Dedifferentiated amniotic fluid mesenchymal stem cell (primary cell): Measurements from ENCODE around the gene MEGF8.

Experiments
- DNase-seq: peaks from one replicate; pipeline ENCODE4 v3.0.0-alpha.2; 2016; ENCODE audit errors: extremely low spot score

The MEGF8 gene

DNA sequence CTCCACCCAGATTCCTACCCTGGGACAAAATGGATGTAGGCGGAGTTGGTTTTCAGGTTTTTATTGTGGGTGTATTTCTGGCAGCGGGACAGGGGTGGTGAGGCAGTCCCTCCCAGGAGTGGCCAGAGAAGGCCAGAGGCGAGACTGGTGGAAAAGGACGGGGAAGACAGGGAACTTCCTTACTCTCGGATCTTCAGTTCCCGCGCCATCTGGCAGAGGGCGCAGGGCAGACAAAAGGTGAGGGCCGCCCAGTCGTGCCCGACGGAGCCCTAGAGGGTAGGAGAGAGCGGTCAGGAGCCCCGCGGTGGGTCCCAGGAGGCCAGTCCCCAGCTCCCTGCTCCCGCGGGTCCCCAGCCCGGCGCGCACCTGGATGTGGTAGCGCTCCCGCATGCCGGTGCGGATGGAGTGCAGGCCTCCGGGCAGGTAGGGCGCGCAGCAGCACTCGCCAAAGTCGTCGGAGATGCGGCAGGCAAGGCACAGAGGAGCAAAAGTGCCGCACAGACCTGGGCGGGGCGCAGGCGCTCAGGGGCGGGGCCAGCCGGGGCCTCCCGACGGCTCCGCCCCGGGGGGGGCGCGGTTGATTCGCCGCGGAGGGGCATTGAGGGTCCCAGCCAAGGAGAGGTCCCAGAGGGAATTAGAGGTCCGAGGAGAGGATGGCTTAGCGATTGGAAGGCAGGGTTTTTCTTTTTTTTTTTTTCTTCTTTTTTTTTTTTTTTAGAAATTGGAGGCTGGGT lies 61.7 kb downstream of the MEGF8 start:
- no peak for DNase-seq

DNA sequence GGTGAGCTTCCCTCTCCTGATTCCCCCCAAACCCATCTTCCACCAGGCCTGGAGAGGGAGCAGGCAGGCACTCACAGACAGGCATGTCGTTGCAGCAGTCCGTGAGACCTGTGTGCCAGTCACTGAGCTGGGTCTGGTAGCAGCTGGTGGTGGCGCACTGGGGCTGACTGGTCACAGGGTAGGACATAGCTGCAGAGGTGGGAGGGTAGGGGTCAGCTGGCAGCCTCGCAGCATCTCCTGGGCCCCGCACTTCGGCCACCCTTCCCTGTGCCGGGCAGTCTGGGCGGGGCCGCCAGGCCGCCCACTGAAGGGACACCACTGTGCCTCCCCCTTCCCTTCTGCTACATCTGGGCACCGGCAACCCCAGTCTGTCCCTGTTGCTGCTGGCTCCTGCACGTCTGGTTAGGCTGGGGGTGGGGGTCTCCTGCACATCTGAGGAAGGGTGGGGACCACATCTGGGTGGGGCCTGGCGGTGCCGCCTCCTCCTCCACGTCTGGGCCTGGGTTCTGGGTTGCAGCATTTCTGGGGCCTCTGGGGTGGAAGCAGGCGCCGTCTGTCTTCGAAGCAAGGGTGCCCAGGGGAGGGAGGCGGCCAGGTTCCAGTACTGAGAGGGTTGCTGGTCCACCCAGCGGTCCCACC lies 63.5 kb downstream of the MEGF8 start:
- no peak for DNase-seq

DNA sequence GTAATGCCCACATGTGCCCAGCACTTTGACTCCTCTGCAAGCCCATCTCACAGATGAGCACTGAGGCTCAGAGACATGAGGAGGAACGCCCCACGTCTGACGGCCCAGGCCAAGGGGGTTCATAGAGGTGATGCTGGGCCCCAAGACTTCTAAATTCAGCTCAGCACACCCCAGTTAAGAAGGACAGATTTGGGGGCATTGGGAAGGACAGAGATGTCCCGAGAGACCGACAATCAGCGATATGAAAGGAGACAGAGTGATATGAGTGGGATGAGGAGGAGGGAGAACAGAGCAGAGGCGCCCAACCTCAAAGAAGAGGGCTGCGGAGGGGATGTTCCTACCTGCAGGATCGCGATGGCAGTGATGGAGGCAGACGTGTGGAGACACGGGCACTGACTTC lies 64.5 kb downstream of the MEGF8 start, which contains the start of gene CNFN:
Gene CNFN (minus strand): TSS at position 399 of the 400 bp plus-strand sequence. CDS start 1,260 bp downstream, outside the sequence.
- DNase-seq = no peak

DNA sequence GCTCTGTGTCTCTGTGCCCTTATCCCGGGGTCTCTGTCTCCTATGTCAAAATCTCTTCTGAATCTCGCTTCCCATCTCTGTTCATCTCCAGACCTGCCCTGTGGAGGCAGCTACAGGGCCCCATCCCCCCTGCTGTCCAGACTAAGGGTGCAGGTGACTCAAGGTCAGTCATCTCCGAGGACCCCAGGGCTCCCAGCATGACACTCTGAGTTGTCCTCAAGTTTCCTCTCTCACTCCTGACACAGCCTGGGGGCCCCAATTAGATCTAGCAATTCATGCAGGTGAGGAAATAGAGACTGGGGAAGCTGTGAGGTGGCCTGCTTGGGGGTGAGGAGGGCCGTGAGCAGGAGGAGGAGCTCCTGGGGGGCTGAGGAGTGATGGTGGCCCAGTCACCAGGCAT lies 66.7 kb downstream of the MEGF8 start:
- DNase-seq = no peak

DNA sequence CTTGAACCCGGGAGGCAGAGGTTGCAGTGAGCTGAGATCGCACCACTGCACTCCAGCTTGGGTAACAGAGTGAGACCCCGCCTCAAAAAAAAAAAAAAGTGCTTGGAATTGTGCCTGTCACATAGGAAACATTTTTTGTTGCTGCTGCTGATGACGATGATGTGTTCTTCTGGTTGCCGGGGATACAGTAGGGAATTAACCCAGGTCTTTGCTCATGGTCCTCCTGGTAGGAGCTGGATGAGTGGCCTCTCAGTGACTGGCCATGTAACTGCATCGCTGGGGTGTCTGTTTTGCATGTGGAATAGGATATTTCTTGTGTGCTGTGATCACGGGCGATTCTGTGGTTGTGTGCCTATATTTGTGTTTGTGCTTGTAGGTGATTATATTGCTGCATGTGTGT lies 69.3 kb downstream of the MEGF8 start:
- no peak for DNase-seq

DNA sequence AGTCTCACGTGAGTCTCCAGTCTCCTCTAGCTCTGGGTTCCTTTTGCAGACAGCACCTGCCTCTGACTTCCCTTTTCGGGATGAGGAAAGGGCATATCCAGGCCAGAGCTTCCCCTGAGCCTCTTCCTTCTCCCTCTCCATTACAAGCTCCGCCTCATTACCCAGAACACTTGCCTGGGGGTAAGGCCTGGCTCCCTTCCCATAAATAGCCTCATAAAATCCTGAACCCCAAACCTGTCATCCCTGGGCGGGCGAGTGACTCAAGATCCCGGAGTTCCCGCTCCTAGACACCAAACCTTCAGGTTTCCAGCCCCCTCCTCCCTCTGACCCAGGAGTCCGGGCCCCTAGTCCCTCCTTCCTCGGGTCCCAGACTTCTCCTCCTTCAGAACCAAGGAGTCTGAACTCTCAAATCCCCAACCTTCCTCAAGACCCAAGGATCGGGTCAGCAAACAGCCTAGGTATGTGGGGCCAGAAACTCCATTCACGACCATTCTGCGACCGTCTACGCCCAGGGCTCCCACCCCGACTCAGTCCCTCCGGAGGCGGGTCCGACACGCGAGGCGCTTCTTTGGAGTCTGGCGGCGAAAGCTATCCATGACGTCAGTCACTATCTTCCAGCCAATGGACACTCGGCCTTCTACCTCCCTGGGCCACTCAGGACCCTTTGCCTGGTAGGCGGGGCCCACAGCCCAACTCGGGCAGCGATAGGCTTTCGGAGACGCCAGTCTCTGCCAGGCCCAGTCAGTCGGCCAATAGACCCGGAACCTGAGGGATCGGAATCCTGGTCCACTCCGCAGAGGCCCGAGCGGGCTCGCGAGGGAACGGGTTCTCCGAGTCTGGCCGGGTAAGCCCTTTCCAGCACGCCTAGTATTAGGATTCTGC lies 71.2 kb downstream of the MEGF8 start:
- peak; percentile 99 for DNase-seq

DNA sequence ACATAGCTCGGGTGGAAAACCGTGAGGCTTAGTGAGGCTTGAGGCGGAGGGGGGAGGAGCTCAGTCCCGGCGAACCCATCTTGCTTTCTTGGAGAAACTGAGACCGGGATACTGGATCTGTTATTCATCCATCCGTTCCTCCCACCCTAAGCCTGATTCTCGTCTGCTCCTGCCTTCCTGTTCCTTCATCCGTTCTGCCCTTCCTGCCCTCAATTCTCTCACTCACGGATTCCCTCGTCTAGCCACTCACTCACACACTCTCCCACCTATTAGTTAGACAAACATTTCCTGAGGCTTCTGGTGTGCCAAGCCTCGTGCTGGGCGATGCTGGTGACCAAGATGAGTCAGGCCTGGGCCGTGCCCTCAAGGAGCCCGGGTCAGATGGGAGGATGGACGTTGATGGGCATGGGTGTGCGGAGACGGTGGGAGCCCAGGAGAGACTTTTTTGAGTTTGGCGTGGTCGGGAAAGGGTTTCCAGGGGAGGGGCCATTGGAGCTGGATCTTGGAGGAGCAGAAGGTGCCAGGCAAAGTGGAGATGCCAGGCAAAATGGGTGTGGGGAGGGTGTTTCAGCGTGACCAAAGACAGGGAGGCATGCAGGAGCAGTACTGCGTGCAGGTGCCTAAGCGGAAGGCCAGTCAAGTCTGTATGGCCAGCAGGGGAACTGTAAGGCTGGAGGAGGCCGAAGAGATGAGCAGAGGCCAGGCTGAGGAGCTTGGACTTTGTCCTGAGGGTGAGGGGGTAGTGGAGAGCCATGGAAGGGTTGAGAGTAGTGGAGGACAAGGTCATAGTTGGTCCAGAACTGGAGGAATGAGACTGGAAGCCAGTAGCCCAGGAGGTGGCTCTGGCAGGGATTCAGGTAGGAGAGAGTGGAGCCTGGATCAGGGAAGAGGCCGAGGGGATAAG lies 72.1 kb downstream of the MEGF8 start:
- no peak for DNase-seq

DNA sequence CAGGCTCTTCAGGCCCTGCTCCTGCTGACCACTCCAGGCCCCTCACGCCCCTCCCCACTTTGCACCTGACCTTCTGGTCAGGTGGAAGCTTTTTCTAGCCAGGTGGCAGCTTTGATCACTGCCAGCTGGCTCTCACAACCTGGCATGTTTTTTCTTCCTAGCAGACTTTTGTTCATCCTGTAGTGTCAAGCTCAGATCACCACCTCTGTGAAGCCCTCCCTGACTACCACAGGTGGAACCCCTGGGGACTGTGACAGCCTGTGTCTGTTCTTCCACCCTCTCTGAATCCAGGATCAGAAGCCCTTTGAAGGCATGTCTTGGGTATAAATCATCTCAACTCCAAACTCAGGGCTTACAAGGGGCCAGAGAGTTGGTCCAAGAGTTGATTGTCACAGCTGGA lies 75.0 kb downstream of the MEGF8 start:
- DNase-seq = no peak

DNA sequence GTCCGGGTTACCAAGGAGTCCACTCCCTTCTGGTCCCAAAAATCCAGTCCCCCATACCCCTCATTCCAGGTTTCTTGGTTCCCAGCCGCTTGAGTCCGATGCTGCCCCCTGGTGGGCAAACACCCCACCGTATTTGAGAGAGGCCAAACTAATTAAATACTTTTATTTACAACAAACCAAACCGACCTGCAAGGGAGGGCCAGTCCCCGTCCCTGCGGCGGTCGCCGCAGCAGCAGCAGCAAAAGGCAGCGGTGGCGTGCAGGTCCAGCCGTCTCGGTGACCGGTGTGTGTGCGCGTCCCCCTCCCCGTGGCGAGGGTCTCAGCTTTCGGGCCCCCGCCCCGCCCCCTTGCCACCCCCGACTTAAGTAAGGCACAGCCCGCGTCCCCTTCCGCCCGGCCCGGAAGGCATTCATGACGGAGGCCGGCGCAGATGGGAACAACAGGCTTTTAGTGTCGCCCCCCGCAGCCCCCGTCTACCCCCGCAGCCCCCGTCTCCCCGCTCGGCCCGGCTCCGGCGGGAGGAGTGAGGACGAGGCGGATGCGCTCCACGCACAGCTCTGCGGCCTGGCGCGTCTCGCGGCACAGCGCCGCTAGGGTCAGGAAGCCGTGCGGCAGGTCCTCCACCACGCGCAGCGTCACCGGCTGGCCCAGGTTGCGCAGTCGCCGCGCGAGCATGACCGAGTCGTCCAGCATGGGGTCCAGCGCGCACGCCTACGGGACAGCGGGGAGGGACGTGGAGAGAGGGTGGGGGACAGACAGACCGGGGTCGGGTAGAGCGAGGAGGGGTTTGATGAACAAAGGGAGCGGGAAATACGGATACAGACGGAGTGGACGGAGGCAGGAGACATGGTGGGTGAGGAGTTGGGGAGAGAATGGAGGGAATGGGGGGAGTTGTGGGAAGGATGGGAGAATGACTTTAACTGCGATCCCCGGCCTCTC lies 76.2 kb downstream of the MEGF8 start:
- DNase-seq = peak; percentile 73

DNA sequence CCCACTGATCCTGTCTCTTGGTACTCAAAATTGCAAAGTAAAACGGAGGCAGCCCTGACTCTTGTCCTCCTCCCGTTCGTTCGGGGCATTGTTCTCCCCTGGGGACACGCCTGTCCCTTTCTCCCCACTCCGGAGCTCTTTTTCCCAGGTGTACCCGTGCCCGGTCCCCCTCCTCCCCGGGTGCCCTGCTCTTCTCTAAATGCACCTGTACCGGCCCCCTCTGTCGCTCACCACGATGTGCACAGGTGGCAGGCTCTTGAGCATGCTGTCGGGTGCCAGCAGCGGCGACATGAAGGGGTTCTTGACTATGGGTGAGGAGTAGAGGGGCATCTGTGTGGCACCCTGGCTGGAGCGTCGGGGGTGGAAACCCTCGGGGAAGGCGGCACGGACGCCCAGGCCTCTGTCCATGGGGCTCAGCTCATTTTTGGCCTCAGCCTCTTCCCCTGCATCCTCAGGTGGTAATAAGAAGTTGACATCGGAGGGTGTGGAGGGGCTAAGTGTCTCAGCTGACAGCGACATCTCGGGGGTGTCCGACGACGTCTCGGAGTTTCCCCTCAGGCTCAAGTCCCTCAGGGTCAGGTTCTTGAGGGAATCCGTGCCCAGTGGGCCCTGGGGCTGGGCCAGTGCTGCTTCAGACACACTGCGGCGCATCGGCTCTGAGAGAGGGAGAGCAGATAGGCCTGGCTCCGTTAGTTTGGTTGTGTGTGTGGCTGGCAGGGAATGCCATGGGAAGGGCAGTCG lies 77.1 kb downstream of the MEGF8 start:
- DNase-seq = no peak

DNA sequence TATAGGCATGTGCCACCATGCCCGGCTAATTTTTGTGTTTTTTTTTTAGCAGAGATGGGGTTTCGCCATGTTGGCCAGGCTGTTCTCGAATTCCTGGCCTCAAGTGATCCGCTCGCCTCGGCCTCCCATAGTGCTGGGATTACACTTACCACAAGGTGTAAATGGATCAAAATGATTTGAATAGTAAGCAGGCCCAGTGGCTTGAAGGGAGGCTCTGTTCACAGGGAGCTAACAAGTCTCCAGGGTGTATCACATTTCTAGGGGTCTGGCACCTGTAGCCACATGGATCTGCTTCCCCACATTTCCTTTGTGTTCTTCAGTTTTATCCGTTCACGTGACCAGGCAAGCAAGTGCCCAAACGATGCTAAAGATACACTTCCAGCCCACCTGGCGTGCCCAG lies 78.2 kb downstream of the MEGF8 start:
- no peak for DNase-seq

DNA sequence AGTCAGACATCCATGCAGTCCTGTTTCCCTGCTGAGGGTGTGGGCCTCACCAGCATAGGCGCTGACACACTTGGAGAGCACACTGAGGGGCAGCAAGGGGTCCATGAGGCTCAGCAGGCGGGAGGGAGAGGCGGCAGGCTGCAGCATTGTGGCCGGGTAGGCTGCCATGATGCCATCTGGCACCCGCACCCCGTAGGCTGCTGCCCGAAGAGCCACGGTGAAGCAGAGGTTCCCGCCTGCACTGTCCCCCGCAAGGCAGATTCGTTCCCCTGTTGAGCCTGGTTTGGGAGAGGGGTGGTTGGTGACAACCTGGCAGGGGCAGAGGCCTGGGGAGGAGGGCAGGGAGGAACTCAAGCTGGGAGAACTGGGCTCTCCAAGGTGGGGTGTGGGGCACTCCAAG lies 80.7 kb downstream of the MEGF8 start:
- DNase-seq = no peak

DNA sequence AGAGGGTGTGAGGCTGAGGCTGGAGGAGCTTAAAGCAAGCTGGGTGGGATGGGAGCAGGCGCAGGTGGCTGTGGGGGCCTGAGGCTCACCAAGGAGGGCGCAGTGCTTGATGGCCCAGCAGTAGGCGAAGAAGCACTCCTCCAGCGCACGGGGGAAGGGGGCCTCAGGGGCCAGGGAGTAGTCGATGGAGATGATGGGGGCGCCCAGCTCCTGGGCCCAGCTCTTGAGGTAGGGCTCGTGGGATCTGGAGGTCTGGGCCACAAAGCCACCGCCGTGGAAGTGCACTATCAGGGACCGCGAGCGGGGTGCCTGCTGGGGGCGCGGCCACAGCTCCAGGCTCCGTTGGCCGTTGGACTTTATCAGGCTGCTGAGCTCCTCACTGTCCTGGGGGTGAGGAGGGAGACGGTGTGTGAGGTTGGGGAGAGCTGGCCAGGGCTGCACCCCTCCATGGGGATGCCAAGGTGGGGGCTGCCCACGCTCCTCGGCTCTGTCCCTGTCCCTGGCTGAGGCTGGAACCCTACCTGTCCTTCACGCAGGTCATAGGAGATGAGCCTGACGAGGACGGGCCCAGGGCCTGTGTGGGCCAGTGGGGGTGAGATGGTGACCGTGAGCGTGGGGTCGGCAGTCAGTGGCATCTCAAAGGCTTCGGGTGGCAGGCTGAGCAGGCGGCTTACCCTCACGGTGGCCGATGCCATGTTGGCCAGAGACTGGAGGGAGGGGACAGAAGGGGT lies 81.8 kb downstream of the MEGF8 start:
- DNase-seq = no peak

DNA sequence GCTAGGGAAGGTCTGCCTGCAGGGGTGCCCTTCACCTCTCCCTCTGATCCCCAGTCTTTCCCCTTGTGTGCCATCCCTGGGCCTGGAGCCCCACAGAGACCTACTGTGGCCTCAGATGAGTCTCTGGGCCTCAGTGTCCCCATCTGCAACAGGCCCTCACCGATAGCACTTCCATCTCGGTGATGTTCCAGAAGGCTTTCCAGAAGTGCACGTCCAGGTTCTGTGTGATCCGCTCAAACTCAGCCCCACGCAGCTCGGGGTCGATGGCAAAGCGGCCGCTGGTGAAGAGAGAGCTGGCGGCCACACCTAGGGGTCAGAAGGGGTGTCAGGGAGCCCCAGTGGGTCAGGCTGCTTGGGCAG lies 82.4 kb downstream of the MEGF8 start:
- no peak for DNase-seq

DNA sequence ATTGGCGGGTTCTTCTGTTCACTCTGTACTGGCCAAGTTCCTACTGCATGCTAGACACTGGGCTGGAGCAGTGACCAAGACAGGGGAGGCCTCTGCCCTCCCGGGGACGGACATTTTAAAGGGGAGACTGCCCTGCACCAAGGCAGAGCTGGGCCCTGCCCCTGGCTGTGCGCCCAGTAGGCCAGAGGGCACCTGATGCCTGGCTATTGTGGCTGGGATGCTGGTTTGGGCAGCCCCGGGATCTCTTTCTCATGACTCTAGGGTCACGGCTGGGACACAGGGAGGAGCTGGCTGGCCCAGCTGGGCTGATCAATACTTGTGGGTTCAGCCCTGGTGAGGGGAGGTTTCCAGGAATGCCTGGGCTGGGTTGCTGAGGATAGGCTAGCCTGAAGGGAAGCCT lies 84.0 kb downstream of the MEGF8 start:
- DNase-seq = no peak

DNA sequence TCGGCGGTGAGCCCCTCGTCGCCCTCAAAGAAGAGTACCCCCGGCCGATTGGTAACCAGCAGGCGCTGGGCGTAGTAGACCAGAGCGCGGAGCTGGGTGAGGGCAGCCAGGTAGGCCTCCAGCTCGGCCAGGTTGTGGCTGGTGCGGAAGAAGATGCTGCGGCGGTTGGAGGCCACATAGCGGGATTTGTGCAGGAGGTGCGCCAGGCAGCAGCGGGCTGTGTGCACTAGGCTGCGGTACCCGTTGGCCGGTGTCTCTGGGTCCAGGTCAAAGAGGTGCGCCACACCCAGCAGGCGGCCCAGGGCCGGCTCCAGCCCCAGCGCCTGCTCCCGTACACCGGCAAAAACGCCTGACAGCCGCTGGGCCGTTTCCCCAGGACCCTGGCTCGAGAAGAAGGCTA lies 84.9 kb downstream of the MEGF8 start:
- DNase-seq = no peak

DNA sequence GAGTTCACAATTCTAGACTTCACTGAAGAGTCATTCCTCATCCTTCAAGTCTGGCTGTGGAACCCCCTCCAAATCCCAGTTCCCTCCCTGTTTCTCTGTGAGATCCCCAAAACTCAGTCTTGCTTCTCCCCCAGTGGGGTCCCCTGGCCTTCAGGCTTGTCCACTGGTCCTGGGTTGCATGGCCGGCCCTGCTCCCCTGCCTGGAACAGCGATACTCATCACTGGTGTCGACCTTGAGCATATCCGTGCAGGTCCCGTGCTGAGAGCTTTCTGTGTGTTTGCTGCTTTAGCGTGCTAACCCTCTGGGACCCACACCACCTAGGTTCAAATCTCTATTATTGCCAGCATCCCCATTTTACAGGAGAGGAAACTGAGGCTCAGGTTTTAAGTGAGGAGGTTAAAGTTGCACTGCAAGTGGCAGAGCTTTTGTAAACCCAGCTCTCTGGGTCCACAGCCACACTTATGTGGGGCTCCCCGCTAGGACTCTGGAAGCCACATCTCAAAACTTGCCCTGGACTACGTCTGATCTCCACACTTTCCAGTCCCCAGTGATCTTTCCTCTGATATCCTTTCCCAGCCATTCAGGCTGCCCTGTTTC lies 86.2 kb downstream of the MEGF8 start:
- no peak for DNase-seq

DNA sequence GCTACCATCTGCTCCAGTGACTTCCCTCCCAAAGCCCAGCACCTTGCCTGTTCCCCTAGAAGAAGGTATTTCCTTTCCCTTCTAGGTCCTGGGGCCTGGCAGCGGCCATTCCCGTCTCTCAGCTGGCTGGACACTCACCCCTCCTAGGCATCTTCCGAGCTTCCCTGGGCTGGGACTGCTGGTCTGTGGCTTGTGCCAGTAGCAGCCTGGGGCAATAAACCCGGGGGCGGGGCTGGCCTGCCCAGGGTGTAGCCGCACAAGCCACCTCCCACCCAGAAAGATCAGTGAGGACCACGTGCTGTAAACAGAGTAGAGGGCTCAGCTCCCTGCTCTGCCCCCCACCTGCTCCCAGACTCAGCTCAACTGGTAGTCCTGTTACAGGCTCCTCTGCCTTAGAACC lies 86.8 kb downstream of the MEGF8 start:
- no peak for DNase-seq

DNA sequence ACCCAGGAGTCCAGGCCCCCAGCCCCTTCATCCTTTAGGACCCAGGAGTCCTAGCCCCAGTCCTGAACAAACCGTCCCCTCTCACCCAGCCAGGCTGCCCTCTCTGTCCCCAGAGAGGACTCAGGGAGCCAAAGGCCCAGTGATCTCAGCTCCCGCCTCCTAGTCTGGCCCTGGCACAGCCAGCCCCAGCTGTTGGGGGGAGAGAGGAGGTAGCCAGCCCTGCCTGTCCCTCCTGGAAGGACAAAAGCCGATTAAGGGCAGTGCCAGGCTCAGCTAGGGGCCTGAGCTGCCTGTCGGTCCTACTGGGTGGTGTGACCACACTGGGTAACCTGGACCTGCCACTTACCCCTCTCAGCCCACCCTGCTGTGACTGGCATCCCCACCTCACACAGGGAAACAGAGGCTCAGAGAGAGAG lies 87.2 kb downstream of the MEGF8 start:
- DNase-seq = no peak
